HUDEP-2 (cell line): ENCODE results near the gene POR.
"Not testable (repeated sequence)": the region's sequence is repeated elsewhere in the genome, so short reads cannot be mapped to it uniquely, and the experiment has no call there.

Source experiments
- DNase-seq, 76 experiments: peaks; one replicate each; lab custom pipeline; 2025; ENCODE audit not compliant: unreplicated experiment in 76 of 76; lab: John Stamatoyannopoulos, UW

POR gene

DNA sequence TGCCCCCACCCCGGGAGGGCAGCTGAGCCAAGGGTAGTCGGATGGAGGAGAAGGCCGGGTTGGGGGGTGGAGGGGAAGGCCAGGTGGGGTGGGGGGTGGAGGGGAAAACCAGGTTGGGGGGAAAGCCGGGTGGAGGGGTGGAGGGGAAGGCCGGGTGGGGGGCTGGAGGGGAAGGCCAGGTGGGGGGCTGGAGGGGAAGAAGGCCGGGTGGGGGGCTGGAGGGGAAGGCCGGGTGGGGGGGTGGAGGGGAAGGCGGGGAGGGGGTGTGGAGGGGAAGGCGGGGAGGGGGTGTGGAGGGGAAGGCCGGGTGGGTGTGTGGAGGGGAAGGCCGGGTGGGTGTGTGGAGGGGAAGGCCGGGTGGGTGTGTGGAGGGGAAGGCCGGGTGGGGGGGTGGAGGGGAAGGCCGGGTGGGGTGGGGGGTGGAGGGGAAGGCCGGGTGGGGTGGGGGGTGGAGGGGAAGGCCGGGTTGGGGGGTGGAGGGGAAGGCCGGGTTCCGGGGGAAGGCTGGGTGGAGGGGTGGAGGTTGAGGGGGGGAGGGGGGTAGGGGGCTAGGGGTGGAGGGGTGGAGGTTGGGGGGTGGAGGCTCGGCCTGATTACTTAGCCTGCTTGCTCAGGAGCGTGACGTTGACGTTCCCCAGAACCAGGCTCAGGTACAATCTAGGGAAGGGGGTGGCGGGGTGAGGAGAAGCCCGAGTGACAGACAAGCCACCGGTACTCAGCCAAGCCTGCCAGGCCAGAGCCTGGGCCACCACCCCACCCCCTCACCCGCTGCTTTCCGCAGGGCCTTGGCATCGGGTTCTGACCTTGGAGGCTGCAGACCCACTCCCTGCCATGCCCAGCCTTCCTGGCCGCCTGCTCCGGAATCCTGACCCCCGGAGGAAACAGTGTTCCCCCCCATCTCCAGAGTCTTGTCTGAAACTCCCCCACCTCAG is 73.9 kb downstream of the POR start:
- DNase-seq: no peak

DNA sequence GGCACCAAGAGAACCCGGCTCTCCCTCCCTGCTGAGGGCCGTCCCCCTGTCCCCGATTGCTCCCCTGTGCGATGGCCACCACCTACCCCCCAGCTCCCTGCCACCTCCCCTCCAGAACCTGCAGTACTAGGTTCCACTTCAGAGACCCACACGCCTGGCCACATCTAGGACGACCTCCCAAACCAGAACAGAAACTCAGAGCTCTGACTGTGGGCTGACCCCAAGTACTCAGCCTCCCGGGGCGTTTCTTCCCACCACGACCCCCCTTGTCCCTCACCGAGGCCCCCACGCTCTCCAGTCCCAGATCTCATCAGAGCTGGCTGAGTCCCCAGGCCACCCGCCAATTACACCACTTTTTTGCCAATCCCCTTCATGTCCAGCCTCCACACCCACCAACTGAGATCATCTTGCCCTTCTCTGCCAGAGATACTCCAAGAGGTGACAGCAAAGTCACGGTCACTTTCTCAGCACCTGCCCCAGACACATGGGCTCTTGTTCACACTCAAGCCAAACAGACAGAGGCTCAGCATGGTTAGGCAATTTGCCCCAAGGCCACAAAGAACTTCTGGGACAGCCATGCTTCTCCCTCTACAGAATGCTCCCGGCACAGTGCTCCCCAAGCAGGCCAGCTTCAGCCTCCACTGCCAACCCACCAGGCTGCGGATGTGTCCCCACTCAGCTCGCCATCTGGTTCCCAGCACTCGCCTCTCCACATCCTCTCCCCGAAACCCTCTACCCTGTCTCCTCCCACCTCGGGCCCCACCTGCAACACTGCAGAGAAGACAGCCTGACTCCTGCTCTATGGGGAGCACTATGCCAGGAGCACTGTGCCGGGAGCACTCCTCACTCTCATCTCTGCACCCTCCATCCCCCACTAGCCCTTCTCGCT is 74.8 kb downstream of the POR start:
- peak in 1 of 76 experiments; percentile 9 for DNase-seq

DNA sequence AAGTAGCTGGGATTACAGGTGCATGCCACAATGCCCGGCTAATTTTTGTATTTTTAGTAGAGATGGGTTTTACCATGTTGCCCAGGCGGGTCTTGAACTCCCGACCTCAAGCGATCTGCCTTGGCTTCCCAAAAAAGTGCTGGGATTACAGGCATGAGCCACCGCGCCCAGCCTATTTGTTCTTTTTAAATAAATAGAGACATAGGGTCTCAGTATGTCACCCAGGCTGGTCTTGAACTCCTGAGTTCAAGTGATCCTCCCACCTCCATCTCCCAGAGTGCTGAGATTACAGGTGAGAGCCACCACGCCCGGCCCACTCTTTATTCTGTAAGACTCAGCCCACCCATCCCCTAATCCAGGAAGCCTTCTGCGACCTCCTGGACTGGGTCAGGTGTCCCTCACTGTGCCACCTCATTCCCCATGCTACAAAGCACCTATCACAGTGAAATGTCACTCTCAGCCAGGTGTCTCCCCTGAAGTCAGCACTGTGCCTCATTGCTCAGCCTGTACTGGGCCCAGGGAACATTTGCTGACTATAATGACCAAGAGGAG is 76.7 kb downstream of the POR start:
- no peak for DNase-seq

DNA sequence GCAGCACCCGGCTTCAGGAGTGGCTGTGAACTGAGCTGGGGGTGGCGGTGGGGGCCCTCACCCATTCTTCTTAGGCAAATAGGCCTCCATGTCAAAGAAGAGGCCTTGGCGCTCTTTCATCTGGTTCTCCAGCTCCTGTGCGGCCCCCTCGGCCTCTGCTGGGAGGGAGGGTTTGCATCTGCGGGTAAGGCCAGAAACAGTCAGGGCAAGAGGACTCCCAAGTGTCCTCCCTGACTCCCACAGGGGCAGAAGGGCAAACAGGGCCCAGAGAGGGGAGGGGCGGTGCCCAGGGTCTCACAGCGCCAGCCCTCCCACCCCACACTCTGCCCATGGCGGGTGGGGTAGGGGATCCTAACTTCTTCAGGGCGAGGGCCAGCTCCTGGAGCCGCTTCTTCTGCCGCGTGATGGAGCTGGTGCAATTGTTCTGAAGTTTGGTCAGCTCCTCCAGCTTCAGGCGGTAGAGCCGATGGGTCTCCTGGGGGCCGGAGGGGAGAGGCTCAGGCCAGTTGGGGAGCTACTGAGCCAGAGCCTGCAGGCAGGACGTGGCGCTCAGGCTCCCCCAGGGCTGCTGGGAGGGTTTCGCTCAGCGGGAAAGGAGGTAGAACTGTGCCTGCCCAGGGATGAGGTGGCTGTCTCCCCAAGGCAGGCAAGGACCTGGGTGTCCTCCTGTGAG is 77.3 kb downstream of the POR start:
- no peak for DNase-seq

DNA sequence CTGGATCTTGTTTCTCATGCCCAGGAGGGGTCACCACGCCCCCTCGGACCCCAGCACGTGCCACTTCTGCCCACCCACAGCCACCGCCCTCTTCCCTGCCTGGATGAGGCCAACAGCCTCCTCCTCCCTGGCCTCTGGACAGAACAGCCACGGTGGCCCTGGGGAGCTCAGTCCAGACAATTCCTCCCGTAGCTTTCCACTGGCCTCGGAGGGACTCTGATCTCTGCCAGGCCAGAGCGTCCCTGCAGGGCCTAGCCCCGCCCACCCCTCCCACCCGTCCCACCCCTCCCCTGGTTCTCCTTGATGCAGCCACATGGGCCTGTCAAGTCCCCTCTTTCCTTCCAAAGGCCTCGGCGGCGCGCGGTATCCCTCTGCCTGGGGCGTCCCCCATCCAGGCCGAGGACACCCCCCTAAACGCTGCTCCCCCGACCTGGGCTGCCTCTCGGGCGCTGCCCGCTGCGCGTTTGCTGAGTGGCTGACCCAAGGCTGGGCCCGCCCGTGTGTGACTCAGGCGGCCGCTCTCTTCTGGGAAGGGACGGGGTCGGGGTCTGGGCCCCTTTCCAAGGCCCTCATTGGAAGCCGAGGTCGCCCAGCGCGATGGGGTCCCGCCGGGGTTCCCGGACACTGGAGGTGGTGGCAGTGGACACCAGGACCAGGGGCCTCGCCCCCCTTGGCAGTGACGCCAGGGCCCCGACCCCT is 78.9 kb downstream of the POR start:
- DNase-seq: peak in 17 of 76 experiments; percentile 6 to 34 (median 16)

DNA sequence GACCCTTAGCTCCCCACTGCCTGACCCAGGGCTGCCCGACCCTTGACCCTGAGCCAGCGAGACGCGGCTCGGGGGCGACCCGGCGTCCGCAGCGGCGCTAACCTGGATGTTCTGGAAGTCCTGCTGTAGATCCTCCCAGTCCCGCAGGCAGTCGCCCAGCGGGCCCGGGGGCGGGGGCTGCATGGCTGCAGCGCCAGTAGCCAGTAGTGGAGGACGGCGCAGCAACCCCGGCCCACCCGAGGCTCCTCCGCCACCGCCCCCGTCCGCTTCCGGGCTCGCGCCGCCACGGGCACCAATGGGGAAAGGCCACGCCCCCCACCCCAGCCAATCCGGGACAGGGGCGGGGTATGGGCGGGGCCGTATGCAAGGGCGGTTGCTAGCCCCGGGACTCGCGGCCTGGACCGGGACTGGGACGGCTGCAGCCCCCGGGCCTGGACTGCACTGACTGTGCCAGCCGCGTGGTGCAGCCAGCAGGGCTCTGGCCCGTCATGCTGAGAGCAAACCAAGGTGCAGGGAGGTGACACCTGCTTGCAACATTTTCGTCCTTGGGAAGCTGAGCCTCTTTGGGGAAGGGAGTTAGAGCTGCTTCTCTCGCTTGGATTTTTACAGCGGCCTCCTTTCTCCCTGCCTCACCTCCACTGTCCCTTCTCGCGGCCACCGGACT is 79.6 kb downstream of the POR start, which contains the start of gene TMEM120A:
TSS of gene TMEM120A (minus strand) at position 208 of the 664 bp plus-strand sequence. CDS start at position 183, 25 bp downstream.
- DNase-seq: peak in 75 of 76 experiments; percentile 12 to 95 (median 83)

DNA sequence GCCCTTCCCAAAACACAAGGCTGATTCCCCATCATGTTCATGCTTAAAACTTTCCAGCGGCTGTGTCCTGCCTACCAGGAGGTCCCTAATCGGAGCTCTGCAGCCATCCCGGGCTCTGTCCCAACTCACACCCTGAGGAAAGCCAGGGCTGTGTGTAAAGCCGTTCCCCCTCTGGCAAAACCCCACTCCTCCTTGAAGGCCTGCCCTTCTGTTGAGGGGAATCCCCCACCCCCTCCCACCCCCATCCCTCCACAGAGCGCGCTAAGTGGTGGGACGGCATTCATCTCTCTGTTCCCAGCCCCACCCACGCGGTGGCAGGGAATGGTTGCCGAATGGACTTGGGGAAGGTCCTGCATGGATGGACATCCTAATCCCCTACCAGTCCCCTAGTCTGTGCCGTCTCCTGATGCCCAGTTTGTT is 80.1 kb downstream of the POR start:
- DNase-seq: no peak

DNA sequence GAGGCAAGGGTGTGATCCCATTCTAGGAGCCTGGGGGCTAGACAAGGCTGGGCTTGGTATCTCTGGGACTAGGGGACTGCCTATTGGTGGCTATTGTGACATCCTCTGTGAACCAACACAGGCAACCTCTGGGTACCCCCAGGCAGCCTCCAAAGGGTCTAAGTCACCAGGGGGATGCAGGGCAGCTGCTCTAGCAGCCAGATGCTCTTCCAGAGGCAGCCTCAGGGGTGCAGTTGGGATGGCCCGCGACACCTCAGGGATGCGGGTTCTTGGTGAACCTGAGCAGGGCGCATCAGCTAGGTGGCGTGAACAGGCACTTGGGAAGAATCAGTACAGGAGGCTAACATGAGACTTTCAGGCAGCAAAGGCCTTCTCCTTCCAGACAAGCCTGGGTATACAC is 81.0 kb downstream of the POR start:
- DNase-seq: no peak

DNA sequence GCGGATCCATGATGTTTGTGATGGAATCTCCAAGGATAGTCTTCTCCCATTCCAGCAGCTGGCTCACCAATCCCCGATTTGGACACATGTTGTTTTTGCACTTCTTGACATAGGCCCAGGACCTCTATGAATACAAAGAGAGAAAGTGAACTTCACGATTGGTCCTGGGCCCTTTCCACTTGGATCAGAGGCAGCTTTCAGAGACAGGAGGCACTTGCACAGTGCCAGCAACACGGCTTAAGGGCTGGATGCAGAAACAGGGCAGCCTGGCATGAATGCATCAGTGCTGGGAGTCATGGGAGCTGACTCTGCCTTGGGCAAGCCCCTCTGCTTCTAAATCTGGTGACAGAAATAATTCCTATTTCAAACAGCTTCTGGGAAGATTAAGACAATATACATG is 81.5 kb downstream of the POR start:
- DNase-seq: no peak

DNA sequence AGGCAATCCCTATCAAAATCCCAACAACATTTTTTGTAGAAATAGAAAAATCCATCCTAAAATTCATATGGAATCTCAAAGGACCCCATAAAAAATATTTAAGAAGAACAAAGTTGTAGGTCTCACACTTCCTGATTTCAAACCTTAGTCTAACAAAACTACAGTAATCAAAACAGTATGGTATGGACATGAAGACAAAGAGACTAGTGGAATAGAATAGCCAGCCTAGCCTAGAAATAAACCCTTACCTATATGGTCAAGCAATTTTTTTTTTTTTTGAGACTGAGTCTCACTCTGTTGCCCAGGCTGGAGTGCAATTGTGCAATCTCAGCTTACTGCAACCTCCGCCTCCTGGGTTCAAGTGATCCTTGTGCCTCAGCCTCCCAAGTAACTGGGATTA is 83.1 kb downstream of the POR start:
- no peak for DNase-seq

DNA sequence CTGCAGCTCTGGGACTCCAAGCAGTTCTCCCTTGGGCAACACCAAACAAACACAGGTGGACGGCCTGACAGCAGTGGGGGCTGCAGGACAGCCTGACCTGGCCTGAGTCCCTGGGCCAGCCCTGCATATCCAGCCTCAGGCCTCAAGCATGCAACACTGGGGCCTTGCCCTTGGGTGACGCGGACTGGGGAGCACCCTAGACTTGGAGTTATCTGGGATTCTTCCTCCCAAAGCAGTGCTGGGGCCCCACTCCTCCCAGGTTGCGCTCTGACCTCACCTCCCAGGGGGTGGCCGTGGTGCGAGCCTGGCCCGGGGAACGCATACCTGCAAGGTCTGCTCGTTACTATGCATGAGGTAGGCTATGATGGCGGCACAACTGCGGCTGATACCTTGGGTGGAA is 85.6 kb downstream of the POR start:
- DNase-seq: no peak

DNA sequence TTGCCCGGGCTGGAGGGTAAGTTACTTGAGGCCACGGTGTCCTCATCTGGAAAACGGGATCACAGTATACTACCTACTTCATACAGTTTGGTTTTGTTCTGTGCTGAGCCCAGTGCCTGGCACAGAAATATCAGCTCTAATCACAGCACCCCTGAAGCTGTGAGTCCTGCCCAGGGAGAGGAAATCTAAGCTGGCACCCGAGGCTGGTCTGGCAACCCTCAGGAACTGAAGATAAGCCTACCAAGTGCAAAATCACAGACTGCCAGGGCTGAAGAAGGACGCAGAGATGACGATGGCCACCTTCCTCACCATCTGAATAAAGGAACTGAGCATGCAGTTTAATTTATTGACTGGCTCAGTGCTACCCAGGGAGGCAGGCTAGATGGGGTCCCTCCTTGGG is 87.2 kb downstream of the POR start:
- no peak for DNase-seq

DNA sequence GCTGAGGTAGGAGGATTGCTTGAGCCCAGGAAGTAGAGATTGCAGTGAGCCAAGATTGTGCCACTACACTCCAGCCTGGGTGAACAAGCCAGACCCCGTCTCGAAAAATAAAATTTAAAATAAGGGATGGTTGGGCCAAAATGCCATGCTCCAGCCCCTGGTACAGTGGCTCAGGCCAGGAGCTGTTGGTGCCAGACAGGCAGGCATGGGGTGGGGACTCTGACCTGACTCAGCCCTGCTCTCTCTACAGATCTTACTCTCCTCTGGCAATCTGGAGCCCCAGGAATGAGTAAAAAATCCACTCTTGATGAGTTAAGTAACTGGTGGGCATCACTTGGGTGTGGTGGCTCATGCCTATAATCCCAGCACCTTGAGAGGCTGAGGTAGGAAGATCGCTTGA is 87.9 kb downstream of the POR start:
- DNase-seq: no peak

DNA sequence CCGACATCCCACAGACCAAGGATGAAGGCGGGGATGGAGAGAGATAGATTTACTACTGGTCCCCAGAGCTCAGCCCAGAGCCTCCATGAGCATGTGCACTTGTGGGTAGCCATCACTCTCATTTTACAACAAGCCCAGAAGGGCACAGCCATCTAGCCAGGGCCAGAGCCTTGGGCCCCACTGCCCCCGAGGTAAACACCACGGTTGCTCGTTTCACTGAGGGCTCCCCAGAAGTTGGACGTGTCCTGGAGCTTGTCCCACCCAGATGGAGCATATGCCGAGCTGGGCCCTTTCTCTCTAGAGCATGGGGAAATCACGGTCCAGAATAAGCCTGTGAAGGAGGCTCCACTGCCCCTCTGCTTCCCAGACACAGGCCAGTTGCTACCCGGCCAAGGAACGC is 88.4 kb downstream of the POR start:
- DNase-seq: no peak

DNA sequence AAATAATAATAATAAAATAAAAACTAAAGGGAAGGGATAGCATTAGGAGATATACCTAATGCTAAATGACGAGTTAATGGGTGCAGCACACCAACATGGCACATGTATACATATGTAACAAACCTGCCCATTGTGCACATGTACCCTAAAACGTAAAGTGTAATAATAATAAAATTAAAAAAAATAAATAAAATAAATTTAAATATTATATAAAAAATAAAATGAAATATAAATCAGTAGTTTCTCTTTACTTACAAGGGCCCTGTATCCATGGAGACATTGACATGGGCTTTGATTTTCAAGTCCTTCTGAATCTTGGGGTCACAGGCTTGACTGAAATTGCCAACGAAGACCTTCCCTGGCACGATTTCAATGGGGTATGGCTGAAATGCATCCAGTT is 90.0 kb downstream of the POR start:
- not testable (repeated sequence) for DNase-seq

DNA sequence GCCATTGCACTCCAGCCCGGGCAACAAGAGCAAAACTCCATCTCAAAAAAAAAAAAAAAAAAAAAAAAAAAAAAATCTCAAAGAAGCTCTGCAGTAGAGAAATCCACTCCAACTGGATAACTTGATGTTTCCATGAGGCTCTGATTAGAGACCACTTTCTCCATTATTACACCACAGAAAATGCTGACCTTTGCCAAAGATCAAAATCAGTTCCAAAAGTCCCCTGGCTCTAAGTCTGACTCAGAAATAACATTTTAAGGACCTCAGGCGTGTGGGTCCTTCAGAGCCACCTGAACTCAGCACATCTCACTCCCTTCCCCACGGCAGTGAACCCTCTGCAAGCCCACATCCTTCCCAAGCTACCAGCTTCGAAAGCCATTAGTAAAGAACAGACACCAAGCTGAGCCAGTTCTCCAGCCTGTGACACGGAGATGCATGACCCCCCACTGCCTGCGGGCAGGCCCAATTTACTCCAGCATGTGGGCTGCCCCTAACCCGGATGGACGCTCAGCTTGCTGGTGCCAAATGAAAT is 93.3 kb downstream of the POR start:
- no peak for DNase-seq

DNA sequence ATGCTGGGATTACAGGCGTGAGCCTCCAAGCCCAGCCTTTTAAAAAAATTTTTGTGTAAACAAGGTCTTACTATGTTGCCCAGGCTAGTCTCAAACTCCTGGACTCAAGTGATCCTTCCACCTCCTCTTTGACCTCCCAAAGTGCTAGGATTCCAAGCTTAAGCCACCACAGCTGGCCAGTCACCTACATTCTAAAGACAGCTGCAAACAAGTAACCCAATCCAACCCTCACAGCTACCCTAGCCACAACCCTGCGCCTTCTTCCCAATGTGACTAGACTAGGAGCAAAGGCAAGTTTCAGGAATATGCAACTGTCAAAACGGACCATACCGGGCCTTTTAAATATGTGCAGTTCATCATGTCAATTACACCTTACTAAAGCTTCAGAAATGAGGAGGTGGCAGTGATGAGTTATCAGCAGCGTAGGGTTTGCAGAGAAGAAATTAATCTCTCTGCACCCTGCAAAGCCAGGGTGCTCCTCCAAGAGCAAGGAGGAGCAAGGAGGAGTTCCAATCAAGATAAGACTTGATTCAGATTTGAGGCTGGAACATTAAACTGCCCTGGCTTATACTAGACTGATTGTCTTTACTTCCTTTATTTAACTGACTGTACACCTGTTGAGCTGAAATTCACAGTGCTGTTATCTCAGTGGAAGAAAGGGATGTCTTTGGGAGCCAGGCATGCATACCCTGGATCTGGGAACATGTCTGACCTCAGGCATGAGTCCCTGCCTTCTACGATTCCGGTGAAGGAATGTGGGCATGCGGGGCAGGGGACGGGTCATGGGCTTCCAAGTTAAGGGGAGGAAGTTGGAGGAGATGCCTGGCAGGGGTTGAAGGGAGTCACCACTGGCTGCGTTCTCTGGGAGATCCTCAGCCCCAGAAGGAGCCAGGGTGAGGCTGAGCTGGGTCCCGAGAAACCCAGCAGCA is 95.0 kb downstream of the POR start:
- no peak for DNase-seq

DNA sequence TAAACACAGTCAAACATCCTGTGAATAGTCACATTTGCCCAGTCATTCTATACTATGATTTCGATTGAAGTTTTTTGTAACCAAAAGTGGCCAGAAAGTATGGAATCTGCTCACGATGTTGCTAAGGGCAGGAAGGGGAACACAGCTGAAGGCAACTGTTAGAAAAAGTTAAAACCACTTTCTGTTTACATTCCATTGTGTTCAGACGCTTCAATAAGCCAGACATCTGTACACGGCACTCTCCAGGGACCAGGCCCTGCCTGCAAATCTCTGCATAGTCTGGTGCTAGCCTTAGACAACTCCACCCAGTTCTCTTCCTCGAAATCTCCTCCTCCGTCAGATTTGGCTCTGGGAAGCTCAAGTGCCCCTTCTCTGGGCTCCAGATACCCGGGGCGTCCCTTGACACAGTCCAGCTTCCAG is 96.5 kb downstream of the POR start:
- DNase-seq: no peak
